Subcutaneous abdominal adipose tissue (tissue), 5 donors: ENCODE data around the gene MARVELD3.

Experiments
- H3K27ac ChIP-seq: one replicate; pipeline ENCODE4 v1.7.0; 2013; ENCODE audit warnings: low read depth, mild to moderate bottlenecking, inconsistent platforms, low read length, moderate library complexity
- H3K27me3 ChIP-seq, 5 donors: one replicate each; pipeline ENCODE4 v1.7.0; 2013; ENCODE audit warnings: low read length in 5 of 5, inconsistent platforms in 1 of 5; ENCODE audit not compliant: control insufficient read depth in 5 of 5, insufficient read depth in 4 of 5
- H3K36me3 ChIP-seq, 5 donors: one replicate each; pipeline ENCODE4 v1.7.0; 2013; ENCODE audit warnings: low read length in 5 of 5; ENCODE audit not compliant: control insufficient read depth in 5 of 5, insufficient read depth in 5 of 5
- H3K4me1 ChIP-seq, 5 donors: one replicate each; pipeline ENCODE4 v1.7.0; 2013; ENCODE audit warnings: low read length in 5 of 5, mild to moderate bottlenecking in 3 of 5, moderate library complexity in 1 of 5; ENCODE audit not compliant: control insufficient read depth in 5 of 5, insufficient read depth in 5 of 5
- H3K4me3 ChIP-seq, 5 donors: one replicate each; pipeline ENCODE4 v1.7.0; 2013; ENCODE audit warnings: low read length in 5 of 5, low read depth in 1 of 5
- H3K9ac ChIP-seq, 5 donors: one replicate each; pipeline ENCODE4 v1.7.0; 2013; ENCODE audit warnings: low read length in 5 of 5, mild to moderate bottlenecking in 4 of 5, moderate library complexity in 3 of 5
- H3K9me3 ChIP-seq, 5 donors: one replicate each; pipeline ENCODE4 v1.7.0; 2013; ENCODE audit warnings: low read length in 5 of 5; ENCODE audit not compliant: control insufficient read depth in 5 of 5
- donor health status: healthy.
- donor health status: healthy.
- donor health status: healthy.
- donor health status: healthy.
- donor health status: healthy.

The MARVELD3 gene

DNA sequence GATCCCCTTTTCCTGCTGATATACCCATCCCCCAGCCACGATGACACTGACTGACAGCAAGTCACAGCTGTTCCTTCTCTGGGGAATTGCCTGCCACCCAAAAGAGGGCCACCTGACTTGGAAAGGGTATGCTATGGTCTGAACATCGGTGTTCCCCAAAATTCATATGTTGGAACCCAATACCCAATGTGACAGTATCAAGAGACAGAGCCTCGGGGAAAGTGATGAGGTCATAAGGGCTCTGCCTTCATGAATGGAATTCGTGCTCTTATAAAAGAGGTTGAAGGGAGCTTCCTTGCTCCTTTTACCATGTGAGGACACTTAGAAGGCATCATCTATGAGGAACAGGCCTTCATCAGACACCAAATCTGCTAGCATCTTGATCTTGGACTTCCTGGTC is 7.6 kb upstream of the MARVELD3 start:
- peaks cover 0 to 3% (median 0%) of the 10 kb centered on the region in 5 donors for H3K9me3 ChIP-seq
- H3K4me1 ChIP-seq, result no peaks in the 10 kb centered on the region
- no peak overlapping the region for H3K9ac ChIP-seq
- H3K36me3 ChIP-seq, result no peaks in the 10 kb centered on the region
- H3K27ac ChIP-seq, result no peak overlapping the region
- H3K4me3 ChIP-seq, result no peak overlapping the region
- H3K27me3 ChIP-seq, result peaks cover 0 to 8% (median 0%) of the 10 kb centered on the region in 5 donors

DNA sequence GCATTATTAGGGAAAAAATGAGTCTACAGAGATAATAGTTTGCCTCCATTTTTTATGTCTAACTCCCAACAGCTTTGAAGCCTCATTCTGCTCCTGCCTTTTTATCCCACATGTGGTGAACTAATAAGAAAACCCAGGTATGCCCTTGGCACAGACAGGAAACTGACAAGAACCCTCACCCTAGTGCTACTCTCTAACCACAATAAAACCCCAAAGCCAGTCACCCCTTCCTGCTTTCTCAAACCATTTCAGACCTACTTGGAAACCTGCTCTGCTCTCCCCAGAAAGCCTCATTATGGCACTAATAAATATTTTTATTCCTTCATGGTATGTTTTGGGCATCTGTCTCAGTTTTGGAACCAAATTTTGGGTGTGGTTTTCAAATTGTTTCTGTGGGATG is 3.9 kb upstream of the MARVELD3 start:
- Histone ChIP-seq H3K9me3 (peaks cover 0 to 3% (median 0%) of the 10 kb centered on the region in 5 donors), H3K4me1 (peaks cover 0 to 13% (median 11%) of the 10 kb centered on the region in 5 donors), H3K4me3 (no peak overlapping the region), H3K9ac (no peak overlapping the region), H3K27ac (no peak overlapping the region), H3K27me3 (peaks cover 12 to 30% (median 17%) of the 10 kb centered on the region in 5 donors), H3K36me3 (no peaks in the 10 kb centered on the region)

DNA sequence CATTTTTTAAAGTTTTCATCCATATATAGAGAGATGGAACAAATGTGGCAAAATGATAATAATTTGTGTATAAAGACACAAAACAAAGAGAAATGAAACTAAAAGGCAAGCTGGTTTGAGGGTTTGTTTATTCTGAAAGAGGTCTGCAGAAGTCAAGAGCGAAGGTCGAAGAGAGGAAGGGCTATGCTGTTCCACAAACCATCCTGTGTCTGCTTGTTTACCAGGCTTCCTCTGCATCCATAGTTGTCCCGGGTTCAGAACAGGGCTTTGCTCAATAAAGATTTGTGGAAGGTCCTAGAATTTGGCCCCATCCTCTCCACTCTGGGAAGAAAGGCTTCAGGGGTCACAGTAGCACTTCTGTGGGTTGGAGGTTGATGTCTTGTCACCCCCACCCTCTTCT is 2.4 kb upstream of the MARVELD3 start:
- Histone ChIP-seq H3K9ac (no peak overlapping the region), H3K4me1 (peaks cover 0 to 13% (median 11%) of the 10 kb centered on the region in 5 donors), H3K27ac (no peak overlapping the region), H3K4me3 (no peak overlapping the region), H3K9me3 (peaks cover 0 to 3% (median 0%) of the 10 kb centered on the region in 5 donors), H3K36me3 (no peaks in the 10 kb centered on the region), H3K27me3 (peaks cover 12 to 29% (median 17%) of the 10 kb centered on the region in 5 donors)

DNA sequence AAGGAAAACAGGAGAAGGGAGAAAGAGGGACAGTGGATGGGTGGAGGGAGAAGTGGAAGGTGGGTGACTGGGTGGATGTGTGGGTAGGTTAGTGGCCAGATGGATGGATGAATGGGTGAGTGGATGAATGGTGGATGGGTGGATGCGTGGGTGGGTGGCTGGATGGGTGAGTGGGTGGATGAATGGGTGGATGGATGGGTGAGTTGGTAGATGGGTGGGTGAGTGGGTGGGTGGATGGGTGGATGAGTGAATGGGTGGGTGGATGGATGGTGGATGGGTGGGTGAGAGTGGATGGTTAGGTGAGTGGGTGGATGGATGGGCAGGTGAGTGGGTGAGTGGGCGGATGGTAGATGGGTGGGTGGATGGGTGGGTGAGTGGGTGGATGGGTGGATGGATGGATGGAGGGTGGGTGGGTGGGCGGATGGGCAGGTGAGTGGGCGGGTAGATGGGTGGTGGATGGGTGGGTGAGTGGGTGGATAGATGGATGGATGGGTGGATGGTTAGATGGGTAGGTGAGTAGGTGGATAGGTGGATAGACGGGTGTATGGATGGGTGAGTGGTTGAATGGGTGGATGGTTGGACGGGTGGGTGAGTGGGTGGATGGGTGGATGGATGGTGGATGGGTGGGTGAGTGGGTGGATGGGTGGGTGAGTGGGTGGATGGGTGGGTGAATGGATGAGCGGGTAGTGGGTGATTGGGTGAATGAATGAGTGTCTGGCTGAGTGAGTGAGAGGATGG is 702 bp upstream of the MARVELD3 start:
- Histone ChIP-seq H3K4me1 (peaks cover 0 to 19% (median 16%) of the 10 kb centered on the region in 5 donors), H3K4me3 (no peak overlapping the region), H3K9ac (no peak overlapping the region), H3K36me3 (no peaks in the 10 kb centered on the region), H3K27ac (no peak overlapping the region), H3K9me3 (no peaks in the 10 kb centered on the region), H3K27me3 (peaks cover 12 to 29% (median 17%) of the 10 kb centered on the region in 5 donors)

DNA sequence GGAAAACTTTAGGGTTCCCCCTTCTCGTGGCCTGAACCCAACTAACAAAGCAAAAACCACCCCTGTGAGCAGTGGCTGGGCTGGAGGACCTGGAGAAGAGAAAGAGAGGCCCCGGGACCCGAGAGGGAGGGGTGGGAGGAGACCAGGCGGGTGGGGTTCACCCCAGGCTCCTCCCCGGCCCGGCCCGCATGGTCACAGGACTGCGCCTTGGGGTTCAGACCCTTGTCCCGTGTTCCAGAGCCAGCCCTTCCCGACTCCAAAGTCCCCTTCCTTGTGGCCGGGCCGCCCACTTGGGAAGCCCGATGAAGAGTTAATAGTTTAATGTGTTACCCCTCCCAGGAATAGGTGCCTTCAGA is 852 bp downstream of the MARVELD3 start:
- Histone ChIP-seq H3K9ac (no peak overlapping the region), H3K27ac (no peak overlapping the region)

DNA sequence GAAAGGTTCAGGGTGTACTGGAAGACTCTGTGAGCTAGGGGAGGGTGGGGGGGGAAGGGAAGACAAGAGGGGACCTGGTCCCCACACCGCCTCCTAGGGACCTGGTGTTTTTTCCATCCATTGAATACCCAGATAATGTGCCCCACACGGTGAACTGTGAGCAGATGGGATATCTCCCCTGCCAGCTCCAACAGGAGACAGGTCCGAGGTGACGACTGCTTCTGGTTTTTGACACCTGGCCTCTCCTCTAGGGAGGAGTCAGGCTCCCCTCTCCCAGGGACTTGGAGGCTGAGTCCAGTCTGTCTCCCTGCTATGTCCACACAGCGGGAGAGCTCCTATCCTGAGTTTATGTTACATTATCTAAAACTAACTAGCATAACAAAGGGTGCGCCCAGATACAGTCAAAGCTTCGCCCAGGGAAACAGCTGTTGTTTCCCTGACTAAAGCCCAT is 1.8 kb downstream of the MARVELD3 start:
- Histone ChIP-seq H3K36me3 (no peaks in the 10 kb centered on the region), H3K4me1 (peaks cover 0 to 19% (median 16%) of the 10 kb centered on the region in 5 donors), H3K27ac (no peak overlapping the region), H3K27me3 (peaks cover 12 to 26% (median 17%) of the 10 kb centered on the region in 5 donors), H3K9ac (no peak overlapping the region), H3K9me3 (no peaks in the 10 kb centered on the region), H3K4me3 (no peak overlapping the region)

More for the DNA sequence above, 852 bp downstream of the MARVELD3 start:
- Histone ChIP-seq H3K9me3 (no peaks in the 10 kb centered on the region), H3K36me3 (no peaks in the 10 kb centered on the region), H3K27me3 (peaks cover 12 to 26% (median 17%) of the 10 kb centered on the region in 5 donors), H3K4me3 (peak overlapping the region in 2 of 5 donors; percentile 23 to 57), H3K4me1 (peaks cover 0 to 19% (median 16%) of the 10 kb centered on the region in 5 donors)

DNA sequence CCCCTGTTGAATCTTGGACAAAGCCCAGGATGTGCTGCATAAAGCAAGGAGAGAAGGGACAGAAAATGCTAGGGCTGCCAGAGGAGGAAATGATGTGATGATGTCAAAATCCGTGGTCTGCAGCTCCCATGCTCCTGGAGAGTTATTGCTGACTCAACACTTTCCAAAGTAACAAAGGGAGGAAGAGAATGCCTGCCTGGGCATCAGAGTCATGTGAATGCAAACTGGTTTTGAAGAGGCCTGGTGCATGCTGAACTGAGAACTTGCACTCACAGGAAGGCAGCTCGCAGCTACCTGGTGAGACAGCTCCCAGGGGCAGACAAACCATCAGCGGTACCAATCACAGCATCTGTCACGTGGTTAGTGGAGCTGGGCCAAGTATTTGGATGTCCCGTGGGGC is 2.8 kb downstream of the MARVELD3 start:
- no peak overlapping the region for H3K4me3 ChIP-seq
- H3K4me1 ChIP-seq, result peaks cover 0 to 19% (median 16%) of the 10 kb centered on the region in 5 donors
- H3K36me3 ChIP-seq, result no peaks in the 10 kb centered on the region
- no peak overlapping the region for H3K9ac ChIP-seq
- H3K27ac ChIP-seq, result no peak overlapping the region
- H3K27me3 ChIP-seq, result peaks cover 12 to 26% (median 17%) of the 10 kb centered on the region in 5 donors
- no peaks in the 10 kb centered on the region for H3K9me3 ChIP-seq

DNA sequence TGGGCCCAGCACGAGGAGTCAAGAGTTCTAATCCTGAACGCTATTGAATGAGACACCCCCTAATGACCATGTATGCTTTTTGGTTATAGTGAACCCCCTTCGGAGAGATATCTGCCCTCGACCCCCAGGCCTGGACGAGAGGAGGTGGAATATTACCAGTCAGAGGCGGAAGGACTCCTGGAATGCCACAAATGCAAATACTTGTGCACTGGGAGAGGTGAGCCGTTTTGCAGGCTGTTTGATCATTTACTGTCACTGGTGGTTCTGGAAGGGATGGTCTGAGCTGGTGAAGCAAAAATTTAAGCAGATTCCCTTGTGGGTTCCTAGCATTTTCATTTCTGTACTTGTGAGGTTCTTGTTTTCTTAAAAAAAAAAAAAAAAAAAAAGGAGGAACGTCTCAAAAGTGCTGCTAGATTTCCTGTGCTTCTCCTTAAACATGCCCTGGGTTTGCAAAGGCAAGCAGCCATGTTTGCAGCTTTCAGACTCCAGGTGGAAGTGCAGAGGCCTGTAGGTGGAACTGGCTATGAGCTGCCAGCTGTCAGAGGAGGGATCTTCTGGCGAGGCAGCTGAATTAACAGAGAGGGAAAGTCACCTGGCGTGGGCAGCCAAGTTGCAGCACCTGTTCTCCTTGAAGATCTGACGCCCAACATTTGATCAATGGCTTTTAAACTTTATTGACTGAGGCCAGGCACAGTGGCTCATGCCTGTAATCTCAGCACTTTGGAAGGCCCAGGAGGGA is 3.5 kb downstream of the MARVELD3 start:
- Histone ChIP-seq H3K27me3 (peaks cover 12 to 24% (median 16%) of the 10 kb centered on the region in 5 donors), H3K9me3 (no peaks in the 10 kb centered on the region), H3K36me3 (no peaks in the 10 kb centered on the region), H3K9ac (no peak overlapping the region), H3K4me1 (peaks cover 0 to 19% (median 16%) of the 10 kb centered on the region in 5 donors), H3K27ac (no peak overlapping the region), H3K4me3 (no peak overlapping the region)

DNA sequence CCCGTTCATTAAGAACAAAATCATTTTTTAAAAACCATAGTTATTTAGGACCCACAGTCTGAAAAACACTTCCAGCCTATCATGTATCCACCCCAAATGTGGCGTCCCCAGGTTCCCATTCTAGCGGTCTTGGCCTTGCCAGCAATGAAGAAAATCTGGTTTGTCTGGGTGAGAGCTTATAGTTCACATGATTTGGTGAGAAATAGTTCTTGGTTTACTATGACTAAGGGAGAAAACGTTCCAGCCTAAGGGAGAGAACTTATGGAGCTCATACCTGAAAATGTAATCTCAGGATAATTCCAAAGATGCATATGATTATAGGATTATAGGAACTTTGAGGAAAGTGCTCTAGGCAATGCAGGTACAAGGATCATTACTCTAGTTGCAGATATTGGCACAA is 4.8 kb downstream of the MARVELD3 start:
- Histone ChIP-seq H3K9ac (no peak overlapping the region), H3K4me1 (peaks cover 0 to 17% (median 15%) of the 10 kb centered on the region in 5 donors), H3K4me3 (no peak overlapping the region), H3K27ac (no peak overlapping the region), H3K27me3 (peaks cover 6 to 15% (median 11%) of the 10 kb centered on the region in 5 donors), H3K9me3 (no peaks in the 10 kb centered on the region), H3K36me3 (no peaks in the 10 kb centered on the region)

DNA sequence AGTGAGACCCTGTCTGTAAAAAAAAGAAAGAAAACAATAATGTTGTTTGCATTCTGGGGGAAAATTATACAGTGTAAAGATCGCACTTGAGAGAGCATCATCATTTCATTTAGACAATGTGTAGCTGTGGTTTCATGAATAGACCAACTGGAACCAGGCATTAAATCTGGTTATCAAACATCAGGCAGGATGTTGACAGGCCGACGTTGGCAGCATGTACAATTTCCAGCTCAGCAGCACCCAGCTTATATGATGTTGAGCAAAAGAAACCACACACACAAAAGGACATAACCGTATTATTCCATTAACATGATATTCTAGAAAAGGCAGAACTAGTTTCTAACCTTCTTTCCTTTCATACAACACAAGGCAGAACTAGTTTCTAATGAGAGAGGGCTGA is 5.8 kb downstream of the MARVELD3 start:
- H3K4me1 ChIP-seq, result peaks cover 0 to 8% (median 5%) of the 10 kb centered on the region in 5 donors

More for the DNA sequence above, 5.8 kb downstream of the MARVELD3 start:
- Histone ChIP-seq H3K27ac (no peak overlapping the region), H3K4me3 (no peak overlapping the region), H3K9ac (no peak overlapping the region), H3K9me3 (no peaks in the 10 kb centered on the region), H3K27me3 (peaks cover 1 to 8% (median 3%) of the 10 kb centered on the region in 5 donors), H3K36me3 (no peaks in the 10 kb centered on the region)
